A549 (cell line): Measurements from ENCODE around the gene SRRT. TPM values are rescaled to one million over a fixed set of nuclear protein-coding genes. Genes with fewer than 3 reads are reported as not detected.

ENCODE experiments used
- ATAC-seq, 2 experiments: fragments of 200-7000 bp in 1 of 2; fragments of >200 bp in 1 of 2; cut with Nextera tagmentation in 1 of 2; cut with Tn5 transposase in 1 of 2; 3 replicates each; pipeline versions ENCODE4 v1.8.0 to v1.9.1; 2018 to 2020; ENCODE audit warnings: mild to moderate bottlenecking in 1 of 2, moderate library complexity in 1 of 2
- CTCF ChIA-PET: fragments of 300-600 bp; sonication (Branson Sonifier 250); formaldehyde crosslinking; extraction: SDS; loops from one replicate; lab custom pipeline; 2021; ENCODE audit warnings: antibody characterized with exemption, inconsistent platforms; lab: Yijun Ruan, JAX
- POLR2A ChIA-PET: fragments of 350-600 bp; formaldehyde crosslinking; extraction: SDS; loops from one replicate; lab custom pipeline; 2021; ENCODE audit warnings: antibody characterized with exemption, inconsistent platforms; lab: Yijun Ruan, JAX
- DNase-seq, 2 experiments: peaks; one replicate each; pipeline versions ENCODE4 v3.0.0 to v3.0.0-alpha.2; 2011 to 2016; ENCODE audit warnings: low read depth in 1 of 2, low spot score in 1 of 2
- FAIRE-seq: peaks from 2 replicates; lab custom pipeline; 2011; peaks lifted over from hg19 to GRCh38; lab: Jason Lieb, UNC
- H3K27ac ChIP-seq, 2 experiments: fragments of >200 bp; sonication (Bioruptor Twin); formaldehyde crosslinking; 3 replicates each; pipeline ENCODE4 v1.5.1; 2016 to 2017
- H3K4me1 ChIP-seq: fragments of >200 bp; sonication (Bioruptor Twin); formaldehyde crosslinking; 3 replicates; pipeline ENCODE4 v1.6.1; 2016
- H3K4me2 ChIP-seq: fragments of >200 bp; sonication (Bioruptor Twin); formaldehyde crosslinking; 3 replicates; pipeline ENCODE4 v1.6.1; 2016
- H3K4me3 ChIP-seq: fragments of >200 bp; sonication (Bioruptor Twin); formaldehyde crosslinking; 3 replicates; pipeline ENCODE4 v1.5.1; 2016
- H3K9me3 ChIP-seq: fragments of >200 bp; sonication (Bioruptor Twin); formaldehyde crosslinking; 3 replicates; pipeline ENCODE4 v1.6.1; 2016
- CBX2 ChIP-seq: fragments of 200-600 bp; sonication (generic); IDR thresholded peaks from 2 replicates; pipeline ENCODE4 v1.6.1; 2016; ENCODE audit warnings: low read depth, mild to moderate bottlenecking, borderline replicate concordance
- JUN ChIP-seq, 2 experiments: fragments of >200 bp; sonication (Bioruptor Twin); formaldehyde crosslinking; IDR thresholded peaks; 2 replicates in 1 of 2; 3 replicates in 1 of 2; pipeline ENCODE4 v1.6.1; 2016 to 2017
- JUNB ChIP-seq: fragments of >200 bp; sonication (Bioruptor Twin); formaldehyde crosslinking; IDR thresholded peaks from 2 replicates; pipeline ENCODE4 v1.6.1; 2016
- PHF8 ChIP-seq: fragments of 200-600 bp; sonication (generic); IDR thresholded peaks from 2 replicates; pipeline ENCODE4 v1.6.1; 2016; ENCODE audit warnings: low read depth, mild to moderate bottlenecking, antibody characterized with exemption, moderate library complexity, borderline replicate concordance
- RAD21 ChIP-seq, 2 experiments: fragments of >200 bp in 1 of 2; sonication (Bioruptor Twin) in 1 of 2; formaldehyde crosslinking in 1 of 2; IDR thresholded peaks in 1 of 2; conservative IDR thresholded peaks in 1 of 2; 2 replicates in 1 of 2; 3 replicates in 1 of 2; pipeline ENCODE4 v1.6.1; 2012 to 2018; ENCODE audit warnings: inconsistent platforms in 1 of 2
- RFX5 ChIP-seq: fragments of 450-650 bp; IDR thresholded peaks from 2 replicates; pipeline ENCODE4 v1.7.1; 2014; ENCODE audit warnings: antibody characterized with exemption, mild to moderate bottlenecking, moderate library complexity
- SMC3 ChIP-seq: fragments of >200 bp; sonication (Bioruptor Twin); formaldehyde crosslinking; IDR thresholded peaks from 3 replicates; pipeline ENCODE4 v1.6.1; 2018; ENCODE audit warnings: inconsistent platforms
- WGBS: methylation state at CpG from one replicate; pipeline ENCODE4 v1.1.6; 2017; ENCODE audit errors: missing lambda C conversion rate; 5-methylcytosine and 5-hydroxymethylcytosine counted together
- polyA plus RNA-seq, 4 experiments: library from polyadenylated mRNA; depleted of rRNA in 3 of 4; stranded (reverse); fragments of >200 nt; fragmentation: RNase III in 1 of 4; extraction: RNeasy Plus Mini Kit Qiagen cat#74134 plus additional on column Dnase treatment in 1 of 4; gene quantifications; 2 replicates in 3 of 4; 3 replicates in 1 of 4; pipeline ENCODE4 v1.2.3, GENCODE V29; 2011 to 2017
- TF ChIP-seq, protein P1 (sequence below): fragments of >200 bp; sonication (Bioruptor Twin); formaldehyde crosslinking; IDR thresholded peaks from 3 replicates; pipeline ENCODE4 v1.6.1; 2016
- TF ChIP-seq, protein P2 (sequence below): IDR thresholded peaks from 2 replicates; pipeline ENCODE4 v1.6.1; 2012
- TF ChIP-seq, protein P3 (sequence below): fragments of >200 bp; sonication (Bioruptor Twin); formaldehyde crosslinking; IDR thresholded peaks from 3 replicates; pipeline ENCODE4 v1.5.1; 2016

Gene SRRT
- polyA plus RNA-seq, 2 of the 4 experiments (the other 2 are of a cell fraction): 49.9 to 194 TPM

GRCh38 chr7:100874577-100875355 is at the start of gene SRRT (continued):
- TF ChIP-seq, protein P1, sequence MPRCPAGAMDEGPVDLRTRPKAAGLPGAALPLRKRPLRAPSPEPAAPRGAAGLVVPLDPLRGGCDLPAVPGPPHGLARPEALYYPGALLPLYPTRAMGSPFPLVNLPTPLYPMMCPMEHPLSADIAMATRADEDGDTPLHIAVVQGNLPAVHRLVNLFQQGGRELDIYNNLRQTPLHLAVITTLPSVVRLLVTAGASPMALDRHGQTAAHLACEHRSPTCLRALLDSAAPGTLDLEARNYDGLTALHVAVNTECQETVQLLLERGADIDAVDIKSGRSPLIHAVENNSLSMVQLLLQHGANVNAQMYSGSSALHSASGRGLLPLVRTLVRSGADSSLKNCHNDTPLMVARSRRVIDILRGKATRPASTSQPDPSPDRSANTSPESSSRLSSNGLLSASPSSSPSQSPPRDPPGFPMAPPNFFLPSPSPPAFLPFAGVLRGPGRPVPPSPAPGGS: peak; percentile 84; the same call in 2 of the 3 replicates
- peak; percentile 73 to 96 for TF ChIP-seq JUN (IDR thresholded peaks at IDR 0.05)

- Histone ChIP-seq H3K27ac (peak overlapping the region in 1 of 2 experiments; percentile 99; a peak in 3 of 6 replicates), H3K4me2 (peak overlapping the region; percentile 98), H3K9me3 (no peaks in the 10 kb centered on the region), H3K4me1 (peaks cover 21% of the 10 kb centered on the region; the same call in 2 of the 3 replicates), H3K4me3 (peak overlapping the region; percentile 100; the same call in 1 of the 3 replicates)
- no peak for TF ChIP-seq CBX2
- TF ChIP-seq, protein P2, sequence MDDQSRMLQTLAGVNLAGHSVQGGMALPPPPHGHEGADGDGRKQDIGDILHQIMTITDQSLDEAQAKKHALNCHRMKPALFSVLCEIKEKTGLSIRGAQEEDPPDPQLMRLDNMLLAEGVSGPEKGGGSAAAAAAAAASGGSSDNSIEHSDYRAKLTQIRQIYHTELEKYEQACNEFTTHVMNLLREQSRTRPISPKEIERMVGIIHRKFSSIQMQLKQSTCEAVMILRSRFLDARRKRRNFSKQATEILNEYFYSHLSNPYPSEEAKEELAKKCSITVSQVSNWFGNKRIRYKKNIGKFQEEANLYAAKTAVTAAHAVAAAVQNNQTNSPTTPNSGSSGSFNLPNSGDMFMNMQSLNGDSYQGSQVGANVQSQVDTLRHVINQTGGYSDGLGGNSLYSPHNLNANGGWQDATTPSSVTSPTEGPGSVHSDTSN: no peak
- TF ChIP-seq PHF8: no peak
- DNase-seq: no peak
- ATAC-seq: no peak
- CTCF ChIA-PET: interaction anchor here (0.7 to 18.3 kb wide), 16 partner anchors 9 to 133 kb away, joined by 3 to 317 read pairs (median 4); partner anchors contain the start of genes EPO, POP7 and SLC12A9
- POLR2A ChIA-PET: interaction anchor here (0.8 to 1.0 kb wide), 3 partner anchors 13 to 26 kb away, joined by 3 to 5 read pairs (median 3); no protein-coding TSS in a partner anchor
- WGBS: 79% methylated on average over 16 of the region's 16 CpGs
- no peak for FAIRE-seq
Observed at GRCh38 chr7:100825215-100825671, 49.7 kb upstream of the SRRT start.

DNA sequence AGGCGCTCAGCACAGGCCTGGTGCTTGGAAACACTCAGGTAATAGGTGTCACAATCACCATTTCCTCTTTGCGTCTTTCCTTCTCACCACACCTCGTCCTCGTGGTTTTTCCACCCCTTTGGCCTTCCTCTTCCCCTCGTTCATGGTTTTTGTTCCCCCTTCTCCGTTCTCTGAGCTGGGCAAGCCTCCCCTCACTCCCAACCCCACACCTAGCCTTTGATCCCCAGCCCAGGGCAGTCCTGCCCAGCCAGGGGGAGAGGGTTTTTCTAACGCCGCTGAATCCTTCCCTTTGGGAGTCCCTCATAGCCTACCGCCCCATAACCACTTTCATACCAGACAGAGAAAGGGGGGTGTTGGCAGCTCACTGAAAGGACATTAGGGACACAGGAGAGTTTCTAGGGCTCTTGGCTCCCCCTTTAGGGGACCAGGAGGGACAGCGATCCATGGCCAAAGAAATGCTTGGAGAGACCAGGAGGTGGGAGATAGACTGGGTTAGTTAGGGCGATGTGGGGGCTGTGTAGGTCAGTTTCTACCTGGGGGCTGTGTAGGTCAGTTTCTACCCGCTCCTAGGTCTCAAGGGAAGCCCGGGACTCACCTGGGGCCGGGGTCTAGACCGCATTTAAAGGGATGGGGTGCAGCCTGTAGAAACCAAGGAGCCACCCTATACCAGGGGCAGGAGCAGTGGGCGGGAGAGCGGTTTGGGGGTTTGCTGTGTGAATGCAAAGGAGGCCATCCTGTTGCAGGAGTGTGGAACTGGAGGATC is 49.0 kb upstream of the SRRT start:
- peak; percentile 36 to 49; a peak in 3 of 6 replicates for ATAC-seq

More for the DNA sequence above, 49.0 kb upstream of the SRRT start:
- peak overlapping the region; percentile 98 for H3K4me2 ChIP-seq
- H3K9me3 ChIP-seq: no peaks in the 10 kb centered on the region
- peak overlapping the region; percentile 100 for H3K4me3 ChIP-seq
- 52% methylated on average over 17 of the region's 17 CpGs for WGBS
- DNase-seq: peak in 1 of 2 experiments; percentile 56
- POLR2A ChIA-PET: interaction anchor here (0.8 to 1.0 kb wide), 2 partner anchors 14 to 27 kb away, joined by 3 read pairs; no protein-coding TSS in a partner anchor
- FAIRE-seq: no peak
- TF ChIP-seq JUNB: no peak
- TF ChIP-seq, protein P3, sequence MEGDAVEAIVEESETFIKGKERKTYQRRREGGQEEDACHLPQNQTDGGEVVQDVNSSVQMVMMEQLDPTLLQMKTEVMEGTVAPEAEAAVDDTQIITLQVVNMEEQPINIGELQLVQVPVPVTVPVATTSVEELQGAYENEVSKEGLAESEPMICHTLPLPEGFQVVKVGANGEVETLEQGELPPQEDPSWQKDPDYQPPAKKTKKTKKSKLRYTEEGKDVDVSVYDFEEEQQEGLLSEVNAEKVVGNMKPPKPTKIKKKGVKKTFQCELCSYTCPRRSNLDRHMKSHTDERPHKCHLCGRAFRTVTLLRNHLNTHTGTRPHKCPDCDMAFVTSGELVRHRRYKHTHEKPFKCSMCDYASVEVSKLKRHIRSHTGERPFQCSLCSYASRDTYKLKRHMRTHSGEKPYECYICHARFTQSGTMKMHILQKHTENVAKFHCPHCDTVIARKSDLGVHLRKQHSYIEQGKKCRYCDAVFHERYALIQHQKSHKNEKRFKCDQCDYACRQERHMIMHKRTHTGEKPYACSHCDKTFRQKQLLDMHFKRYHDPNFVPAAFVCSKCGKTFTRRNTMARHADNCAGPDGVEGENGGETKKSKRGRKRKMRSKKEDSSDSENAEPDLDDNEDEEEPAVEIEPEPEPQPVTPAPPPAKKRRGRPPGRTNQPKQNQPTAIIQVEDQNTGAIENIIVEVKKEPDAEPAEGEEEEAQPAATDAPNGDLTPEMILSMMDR: peak; percentile 55
- TF ChIP-seq SMC3: peak; percentile 48; the same call in 1 of the 3 replicates
- peak; percentile 67 to 68 for TF ChIP-seq RAD21 (conservative IDR thresholded peaks at IDR 0.05 in 1 of 2, IDR thresholded peaks at IDR 0.05 in 1 of 2)
- TF ChIP-seq RFX5: no peak
- no peak for TF ChIP-seq JUN (IDR thresholded peaks at IDR 0.05)
- TF ChIP-seq, all 56 proteins: peak for 3
- H3K4me1 ChIP-seq: peaks cover 21% of the 10 kb centered on the region; the same call in 2 of the 3 replicates
- peak overlapping the region; percentile 99 for H3K27ac ChIP-seq
- CTCF ChIA-PET: interaction anchor here (0.7 to 18.3 kb wide), 16 partner anchors 9 to 134 kb away, joined by 3 to 317 read pairs (median 4); partner anchors contain the start of genes EPO, POP7 and SLC12A9
